Colonic mucosa (tissue), 4 donors: ENCODE measurements around the gene MAPK6. TPM values are rescaled to one million over a fixed set of nuclear protein-coding genes. Genes with fewer than 3 reads are reported as not detected.
A peak's percentile ranks its signal among the peaks of the same experiment; 100 is the strongest.

ENCODE experiments used
- DNase-seq: peaks from one replicate; pipeline ENCODE4 v3.0.0-alpha.2; 2020
- H3K27ac ChIP-seq: fragments of 200-600 bp; one replicate; pipeline ENCODE4 v1.8.0; 2021
- H3K27me3 ChIP-seq: fragments of 200-600 bp; one replicate; pipeline ENCODE4 v1.8.0; 2021
- H3K36me3 ChIP-seq: fragments of 200-600 bp; one replicate; pipeline ENCODE4 v1.8.0; 2021
- H3K4me1 ChIP-seq: fragments of 200-600 bp; one replicate; pipeline ENCODE4 v1.8.0; 2021; ENCODE audit warnings: mild to moderate bottlenecking
- H3K4me3 ChIP-seq: fragments of 200-600 bp; one replicate; pipeline ENCODE4 v1.8.0; 2021
- H3K9ac ChIP-seq, 2 donors: one replicate each; pipeline ENCODE4 v1.7.0; 2013; ENCODE audit warnings: control low read depth in 2 of 2, low read depth in 2 of 2, low read length in 2 of 2
- H3K9me3 ChIP-seq: fragments of 200-600 bp; one replicate; pipeline ENCODE4 v1.8.0; 2021
- CTCF ChIP-seq: fragments of 200-600 bp; IDR thresholded peaks from one replicate; pipeline ENCODE4 v1.8.0; 2022; ENCODE audit warnings: antibody characterized with exemption, mild to moderate bottlenecking
- intact Hi-C: fragments of 100-400 bp; cut with DNase I; formaldehyde crosslinking; loops from one replicate; pipeline ENCODE4 v1.14.1; 2022
- total RNA-seq, 2 donors: library from RNA; stranded (reverse); fragmentation: NEBNext Ultra II Directional in 1 of 2; extraction: Animal tissue kit (Norgen Biotek cat#: 25700) in 1 of 2; gene quantifications; one replicate each; pipeline ENCODE4 v1.2.1, GENCODE V29; 2021
- donor health status: healthy.
- donor health status: DM: no; HTN: no; CAD: no.
- donor health status: DM: no; HTN: no; CAD: no.

Gene MAPK6
- total RNA-seq, 2 donors from 2014 or later: 47.5 to 71.9 TPM

- Histone ChIP-seq H3K4me3 (no peak overlapping the region), H3K27me3 (no peaks in the 10 kb centered on the region), H3K27ac (no peak overlapping the region), H3K9me3 (no peaks in the 10 kb centered on the region), H3K36me3 (no peaks in the 10 kb centered on the region), H3K4me1 (peaks cover 5% of the 10 kb centered on the region), H3K9ac (no peak overlapping the region)
- intact Hi-C loops: no loop called here
- DNase-seq: no peak
- no peak for TF ChIP-seq CTCF
Measured at GRCh38 chr15:52113708-52114107, 94.7 kb downstream of the MAPK6 start.

- no peak for TF ChIP-seq CTCF
- H3K36me3 ChIP-seq: no peaks in the 10 kb centered on the region
- H3K4me3 ChIP-seq: no peak overlapping the region
- H3K27ac ChIP-seq: no peak overlapping the region
- peaks cover 5% of the 10 kb centered on the region for H3K4me1 ChIP-seq
- intact Hi-C loops: no loop called here
- H3K27me3 ChIP-seq: no peaks in the 10 kb centered on the region
- H3K9me3 ChIP-seq: no peaks in the 10 kb centered on the region
- DNase-seq: no peak
- H3K9ac ChIP-seq: no peak overlapping the region
Measured at GRCh38 chr15:52114261-52115055, 95.4 kb downstream of the MAPK6 start.

GRCh38 chr15:52115598-52116427 lies 96.8 kb downstream of the MAPK6 start:
- no peak for TF ChIP-seq CTCF
- peak; percentile 74 for DNase-seq
- no peak overlapping the region for H3K9ac ChIP-seq

More at GRCh38 chr15:52115598-52116427, 96.8 kb downstream of the MAPK6 start:
- Histone ChIP-seq H3K27me3 (no peaks in the 10 kb centered on the region), H3K4me3 (no peak overlapping the region), H3K4me1 (peaks cover 5% of the 10 kb centered on the region), H3K27ac (peak overlapping the region; percentile 36), H3K36me3 (no peaks in the 10 kb centered on the region), H3K9me3 (no peaks in the 10 kb centered on the region)
- intact Hi-C loops: no loop called here

Other genes with a start within 250 kb of the MAPK6 start
- gene TMOD3, start 189.6 kb upstream of the MAPK6 start, total RNA-seq: 10 to 100 TPM; 68.4 to 78.6 TPM
- 10 to 100 TPM; 23.6 to 29.3 TPM for gene LEO1, start 47.4 kb upstream of the MAPK6 start, total RNA-seq
- 1 to 10 TPM in 1 of 2 donors, under 1 TPM in 1; 0.77 to 2.1 TPM for gene BCL2L10, start 93.6 kb downstream of the MAPK6 start, total RNA-seq
- 1 to 10 TPM; 6.0 to 7.9 TPM for gene GNB5, start 172.2 kb downstream of the MAPK6 start, total RNA-seq